ENCODE data around the gene TTC23L. TPM values are rescaled to one million over a fixed set of nuclear protein-coding genes. Genes with fewer than 3 reads are reported as not detected.

Gene TTC23L
- total and polyA plus RNA-seq, 2 of the 8 experiments (the other 6 are each of a cell fraction or from before 2014, with no cell fraction given), result 1.1 to 2.4 TPM

GRCh38 chr5:34817558-34818351 is 21.2 kb upstream of the TTC23L start:
- Histone ChIP-seq H3K14ac (ENCODE audit: insufficient read length) (no peak overlapping the region), H2BK15ac (ENCODE audit: low read length) (no peak overlapping the region), H4K20me1 (replicated peaks in 1 of 2; ENCODE audit: control insufficient read depth in 1 of 2, insufficient read depth in 2 of 2, low read length in 2 of 2) (no peaks in the 10 kb centered on the region), H2BK5ac (ENCODE audit: low read depth, low read length) (no peak overlapping the region), H3K27me3 (replicated peaks in 1 of 4; ENCODE audit: control insufficient read depth in 3 of 4, extremely low read depth in 1 of 4, insufficient read depth in 3 of 4, low read length in 3 of 4) (no peaks in the 10 kb centered on the region), H3K4ac (replicated peaks; ENCODE audit: insufficient read length, low read depth, low read length) (no peak overlapping the region), H2AFZ (ENCODE audit: low read length) (no peak overlapping the region), H3K23me2 (ENCODE audit: low read depth, low read length) (no peaks in the 10 kb centered on the region), H3K27ac (ENCODE audit: low read depth, low read length) (no peak overlapping the region), H2AK5ac (ENCODE audit: low read depth, low read length) (no peak overlapping the region), H4K5ac (ENCODE audit: insufficient read length, low read depth, low read length) (no peak overlapping the region), H3K4me2 (ENCODE audit: insufficient read depth in 1 of 2, low read depth in 2 of 2, low read length in 2 of 2) (no peak overlapping the region), H2BK12ac (ENCODE audit: low read depth, low read length) (no peak overlapping the region), H4K8ac (ENCODE audit: extremely low read depth, insufficient read depth, low read length) (no peak overlapping the region), H3K9ac (replicated peaks in 1 of 4; ENCODE audit: extremely low read depth in 1 of 4, low read depth in 3 of 4, low read length in 3 of 4) (no peak overlapping the region), H3K56ac (replicated peaks; ENCODE audit: insufficient read length, low read depth, low read length) (no peak overlapping the region), H3K9me3 (ENCODE audit: insufficient read depth in 2 of 2, low read depth in 1 of 2, low read length in 1 of 2) (no peaks in the 10 kb centered on the region), H2BK20ac (ENCODE audit: low read length) (no peak overlapping the region), H3K4me3 (ENCODE audit: extremely low read depth in 1 of 4, insufficient read depth in 2 of 4, low read depth in 3 of 4, low read length in 4 of 4) (no peak overlapping the region), H3K36me3 (ENCODE audit: control insufficient read depth in 2 of 4, insufficient read depth in 4 of 4, low read length in 3 of 4) (peaks cover 6 to 70% (median 41%) of the 10 kb centered on the region in 4 experiments), H3K18ac (ENCODE audit: extremely low read depth, low read length) (no peak overlapping the region), H3K79me2 (ENCODE audit: control insufficient read depth in 1 of 2, insufficient read depth in 2 of 2, low read length in 2 of 2) (no peaks in the 10 kb centered on the region), H3K23ac (ENCODE audit: insufficient read length) (no peak overlapping the region), H4K91ac (replicated peaks; ENCODE audit: insufficient read length, low read length) (no peak overlapping the region), H3K4me1 (replicated peaks in 1 of 4; ENCODE audit: control insufficient read depth in 3 of 4, insufficient read depth in 4 of 4, low read length in 3 of 4) (no peaks in the 10 kb centered on the region), H3K79me1 (ENCODE audit: low read depth, low read length) (no peaks in the 10 kb centered on the region), H2BK120ac (replicated peaks; ENCODE audit: low read depth, low read length) (no peak overlapping the region)
- no peak for DNase-seq (ENCODE audit: low read depth in 1 of 2, low spot score in 2 of 2)
- ChIA-PET POLR2A (ENCODE audit: partially characterized antibody) (interaction anchor here (1.0 kb wide), 1 partner anchor 9 kb away, joined by 3 read pairs; no protein-coding TSS in a partner anchor), CTCF (ENCODE audit: partially characterized antibody) (interaction anchor here (1.2 to 1.3 kb wide), 2 partner anchors 19 to 80 kb away, joined by 3 to 4 read pairs; no protein-coding TSS in a partner anchor)
- WGBS, 2 experiments (ENCODE audit: extremely low coverage in 1 of 2, insufficient coverage in 1 of 2, insufficient read length in 1 of 2, insufficient replicate concordance in 2 of 2, low coverage in 1 of 2, low lambda C conversion rate in 2 of 2, missing lambda C conversion rate in 1 of 2), result 96% methylated on average over 3 of the region's 3 CpGs; no CpG with 5 or more reads in 1 of the 2 experiments
- no peak for FAIRE-seq
- no peak for TF ChIP-seq SIRT6 (IDR thresholded peaks at IDR 0.05; ENCODE audit: low read length)
- no peak for TF ChIP-seq RNF2 (IDR thresholded peaks at IDR 0.05; ENCODE audit: borderline replicate concordance, low read depth, low read length, missing control alignments, poor library complexity, severe bottlenecking)
- TF ChIP-seq KDM5A (IDR thresholded peaks at IDR 0.05; ENCODE audit: low read length), result no peak
- TF ChIP-seq ATF2 (IDR thresholded peaks at IDR 0.05; ENCODE audit: low read length), result no peak
- no peak for TF ChIP-seq SP2 (IDR thresholded peaks at IDR 0.05; ENCODE audit: low read length)
- no peak for TF ChIP-seq CBX5 (IDR thresholded peaks at IDR 0.05; ENCODE audit: low read depth, low read length)
- no peak for TF ChIP-seq CHD1 (IDR thresholded peaks at IDR 0.05; ENCODE audit: low read depth, low read length)
- TF ChIP-seq CBX8 (IDR thresholded peaks at IDR 0.05; ENCODE audit: borderline replicate concordance, low read depth, low read length), result no peak
- no peak for TF ChIP-seq RBBP5 (IDR thresholded peaks at IDR 0.05; ENCODE audit: borderline replicate concordance, low read depth, low read length)
- no peak for TF ChIP-seq SIX5 (IDR thresholded peaks at IDR 0.05; ENCODE audit: low read depth, low read length)

All from H1 (cell line).